DMS153 treated with DMSO at 0.1 percent for 48 hours (cell line): ENCODE measurements around the gene ATAD3C.

Experiments used
- DNase-seq: peaks from one replicate; lab custom pipeline; 2025; ENCODE audit not compliant: unreplicated experiment; lab: John Stamatoyannopoulos, UW

The ATAD3C gene

GRCh38 chr1:1430114-1430982 lies 19.1 kb upstream of the ATAD3C start:
- DNase-seq = peak; percentile 85

DNA sequence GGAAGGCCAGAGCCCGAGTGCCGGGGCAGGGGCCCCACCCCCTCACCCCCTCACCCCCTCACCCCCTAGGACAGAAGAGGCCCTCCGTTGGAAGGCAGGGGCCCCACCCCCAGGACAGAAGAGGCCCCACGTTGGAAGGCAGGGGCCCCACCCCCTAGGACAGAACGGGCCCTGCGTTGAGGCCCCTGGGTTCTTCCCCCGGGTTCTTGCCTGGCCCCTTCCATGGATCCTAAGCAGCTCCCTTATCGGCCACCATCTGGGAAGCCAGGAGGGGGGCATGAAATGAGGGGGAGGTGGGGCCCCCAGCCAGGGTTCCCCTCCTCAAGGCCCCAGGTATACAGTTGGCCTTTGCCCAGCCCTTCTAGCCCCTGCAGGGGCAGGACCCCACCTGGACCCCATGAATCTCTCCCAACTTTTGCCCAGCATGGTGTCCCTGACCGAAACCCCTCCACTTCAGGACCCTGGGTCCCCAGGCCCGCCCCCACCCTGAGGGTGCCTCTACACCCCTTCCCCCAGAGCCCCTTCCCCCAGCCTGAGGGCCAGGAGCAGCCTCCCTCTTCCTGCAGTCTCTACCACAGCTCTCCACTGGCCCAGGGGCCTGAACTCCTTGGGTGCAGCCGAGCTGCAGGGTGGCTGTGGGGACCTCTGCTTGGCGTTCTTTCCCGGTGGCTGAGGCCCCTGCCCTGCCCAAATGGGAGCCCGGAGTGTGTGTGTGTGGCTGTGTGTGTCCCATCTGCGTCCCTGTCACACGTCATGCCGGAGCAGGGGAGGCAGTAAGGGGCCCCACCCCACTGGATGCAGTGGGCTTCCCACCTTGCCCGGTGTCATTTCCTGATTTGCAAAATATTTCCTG lies 18.3 kb upstream of the ATAD3C start:
- DNase-seq = no peak

DNA sequence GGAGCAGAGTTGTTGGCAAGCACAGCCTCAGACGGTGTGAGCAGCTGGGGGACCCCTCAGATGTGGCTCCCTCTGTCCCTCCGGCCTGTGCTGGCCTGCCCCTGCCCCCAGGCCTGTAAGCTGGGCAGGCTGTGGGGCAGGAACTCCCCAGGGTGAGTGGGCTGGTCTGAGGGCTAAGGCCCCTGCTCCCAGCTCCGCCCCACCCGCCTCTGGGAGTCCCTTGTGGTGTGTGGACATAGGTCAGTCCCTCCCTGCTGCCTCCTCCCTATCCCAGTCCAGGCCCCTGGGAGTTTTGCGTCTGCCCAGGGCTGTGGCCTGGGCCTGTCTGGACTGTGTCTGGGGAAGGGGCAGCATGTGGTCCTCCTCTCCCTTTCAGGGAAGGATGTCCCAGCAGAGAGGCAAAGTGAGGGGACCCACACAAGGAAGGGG lies 17.6 kb upstream of the ATAD3C start:
- DNase-seq = no peak

GRCh38 chr1:1432274-1432950 lies 17.1 kb upstream of the ATAD3C start:
- no peak for DNase-seq

DNA sequence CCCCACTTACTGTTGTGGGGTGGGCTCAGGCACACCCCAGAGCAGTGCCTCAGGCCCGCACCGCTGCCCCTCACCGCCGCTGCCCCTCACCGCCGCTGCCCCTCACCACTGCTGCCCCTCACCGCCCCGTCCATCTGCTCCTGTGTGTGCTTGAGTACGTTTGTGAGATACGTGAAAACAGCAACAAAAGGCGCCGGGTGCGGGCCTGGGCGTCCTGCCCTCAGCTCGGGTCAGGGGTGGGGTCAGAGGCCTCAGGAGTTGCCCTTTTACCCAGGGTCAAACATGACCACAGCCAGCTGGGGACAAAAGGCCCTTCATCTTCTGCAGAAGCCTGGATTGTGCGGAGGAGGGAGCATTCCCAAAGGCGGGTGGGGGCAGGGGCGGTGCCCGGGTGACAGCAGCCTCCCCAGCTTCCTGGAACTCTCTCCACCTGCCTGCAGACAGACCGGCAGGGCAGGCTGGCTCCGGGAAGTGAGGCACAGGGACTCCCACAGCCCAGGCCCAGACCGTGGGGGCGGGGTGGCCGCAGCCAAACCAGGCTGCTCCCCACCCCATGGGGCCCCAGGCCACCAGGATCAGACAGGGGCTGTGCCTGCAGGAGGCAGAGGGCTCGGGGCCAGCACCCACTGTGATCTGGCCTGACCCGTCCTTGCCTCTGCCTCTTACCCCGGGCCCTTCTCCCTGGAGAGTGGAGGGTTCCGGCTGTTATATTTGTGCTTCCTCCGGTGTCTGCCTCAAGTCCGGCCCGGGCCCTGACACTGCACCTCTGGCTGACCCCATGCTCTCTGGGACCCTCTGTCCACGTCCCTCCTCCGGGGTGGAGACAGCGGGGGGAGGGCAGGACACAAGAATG lies 16.3 kb upstream of the ATAD3C start:
- peak; percentile 98 for DNase-seq

- DNase-seq = no peak
These were observed 15.7 kb upstream of the ATAD3C start for GRCh38 chr1:1433804-1434130.

- peak; percentile 77 for DNase-seq
These were observed 15.2 kb upstream of the ATAD3C start for GRCh38 chr1:1434131-1434823.

DNA sequence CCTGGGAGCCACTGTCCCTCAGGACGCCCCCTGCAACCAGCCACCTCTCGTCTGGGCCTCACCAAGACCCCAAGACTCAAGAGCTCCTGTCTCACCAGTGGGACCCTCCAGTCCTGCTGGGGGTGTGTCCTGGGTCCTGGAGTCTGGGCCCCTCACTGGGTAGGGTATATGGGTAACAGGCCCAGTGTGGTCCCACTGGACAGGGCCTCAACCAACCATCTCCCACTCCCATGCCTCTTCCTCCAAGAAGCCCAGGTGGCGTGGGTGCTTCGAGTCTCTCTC lies 14.7 kb upstream of the ATAD3C start:
- DNase-seq = no peak

DNA sequence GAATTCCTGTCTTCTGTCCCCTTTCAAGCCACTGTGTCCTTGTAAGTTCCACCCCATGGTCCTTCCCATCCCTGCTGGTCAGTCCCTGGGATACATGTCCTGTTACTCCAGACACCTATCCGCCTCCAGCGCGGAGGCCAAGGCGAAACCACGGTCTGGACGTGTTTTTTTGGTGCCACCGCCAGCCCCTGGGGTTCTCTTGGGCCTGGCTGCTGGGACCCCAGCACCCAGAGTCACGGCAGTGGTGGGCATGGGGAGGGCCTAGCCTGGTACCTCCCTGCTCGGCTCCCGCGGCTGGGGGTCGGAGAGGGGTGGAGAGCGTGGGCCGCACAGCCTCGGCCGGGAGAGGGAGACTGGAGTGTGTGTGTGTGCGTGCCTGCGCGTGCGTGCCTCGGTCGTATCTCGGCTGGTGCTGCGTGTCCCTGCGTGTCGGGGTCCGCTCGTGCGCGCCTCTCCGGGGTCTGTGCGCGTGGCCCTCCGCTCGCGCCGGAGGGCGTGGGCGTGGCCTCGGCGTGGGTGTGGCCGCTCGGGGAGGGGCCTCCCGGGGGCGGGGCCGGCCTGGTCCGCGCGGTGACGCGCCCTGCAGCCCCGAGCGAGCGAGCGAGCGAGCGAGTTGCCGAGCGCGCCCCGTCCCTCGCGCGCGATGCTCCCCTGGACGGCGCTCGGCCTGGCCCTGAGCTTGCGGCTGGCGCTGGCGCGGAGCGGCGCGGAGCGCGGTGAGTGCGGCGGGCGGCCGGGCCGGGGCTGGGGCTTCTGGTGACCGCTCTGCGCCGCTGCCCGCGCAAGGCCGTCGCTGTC lies 14.2 kb upstream of the ATAD3C start, which contains the start of gene VWA1:
Gene VWA1 (plus strand): TSS at position 585 of the 798 bp plus-strand sequence. CDS start 59 bp downstream, at position 644.
- peak; percentile 69 for DNase-seq

- DNase-seq = no peak
These were observed 13.4 kb upstream of the ATAD3C start for GRCh38 chr1:1435911-1436629.

GRCh38 chr1:1436630-1437032 lies 12.9 kb upstream of the ATAD3C start:
- DNase-seq = no peak

DNA sequence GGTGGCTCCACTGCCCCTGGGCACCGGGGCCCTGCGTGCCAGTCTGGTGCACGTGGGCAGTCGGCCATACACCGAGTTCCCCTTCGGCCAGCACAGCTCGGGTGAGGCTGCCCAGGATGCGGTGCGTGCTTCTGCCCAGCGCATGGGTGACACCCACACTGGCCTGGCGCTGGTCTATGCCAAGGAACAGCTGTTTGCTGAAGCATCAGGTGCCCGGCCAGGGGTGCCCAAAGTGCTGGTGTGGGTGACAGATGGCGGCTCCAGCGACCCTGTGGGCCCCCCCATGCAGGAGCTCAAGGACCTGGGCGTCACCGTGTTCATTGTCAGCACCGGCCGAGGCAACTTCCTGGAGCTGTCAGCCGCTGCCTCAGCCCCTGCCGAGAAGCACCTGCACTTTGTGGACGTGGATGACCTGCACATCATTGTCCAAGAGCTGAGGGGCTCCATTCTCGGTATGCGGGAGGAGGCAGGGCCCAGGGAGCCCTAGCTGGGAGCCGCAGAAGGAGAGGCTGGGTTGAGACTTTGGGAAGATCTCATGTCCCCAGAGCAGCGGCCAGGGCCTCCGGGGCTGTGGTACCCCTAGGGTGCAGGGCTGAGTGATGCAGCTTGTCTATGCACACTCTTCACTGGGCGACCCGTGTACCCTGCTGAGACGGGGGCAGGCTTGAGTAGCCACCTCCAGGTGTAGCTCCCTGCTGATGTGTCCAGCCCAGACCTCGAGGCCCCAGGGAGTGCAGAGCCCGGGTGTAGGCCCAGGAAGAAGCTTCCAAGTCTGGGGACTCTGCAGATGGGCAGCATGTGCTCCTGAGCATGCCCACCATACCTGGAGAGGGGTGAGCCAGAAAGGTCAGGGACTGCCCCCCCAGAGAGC lies 12.2 kb upstream of the ATAD3C start:
- no peak for DNase-seq

DNA sequence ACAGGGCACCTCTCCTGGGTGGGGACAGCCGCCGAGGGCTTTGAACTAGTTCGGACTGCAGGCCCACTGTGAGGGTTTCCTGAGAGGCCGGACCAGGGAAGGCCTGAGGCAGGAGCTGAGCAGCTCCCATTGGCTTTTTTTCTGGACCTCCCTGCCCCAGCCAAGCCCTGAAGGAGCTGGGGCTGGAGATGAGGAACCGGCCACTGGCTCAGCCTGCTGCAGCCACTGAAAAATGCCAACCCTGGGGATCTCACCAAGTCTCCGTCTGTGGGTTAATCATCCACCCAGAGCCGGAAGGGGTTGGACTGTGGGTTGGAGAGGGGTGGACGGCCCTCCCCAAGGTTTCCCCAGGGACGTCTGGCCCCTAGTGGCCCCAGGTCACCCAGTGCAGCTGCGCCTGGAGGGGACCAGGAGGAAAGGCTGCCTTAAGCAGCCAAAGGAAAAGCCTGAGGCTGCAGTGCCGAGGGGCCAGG lies 11.5 kb upstream of the ATAD3C start:
- DNase-seq = no peak

DNA sequence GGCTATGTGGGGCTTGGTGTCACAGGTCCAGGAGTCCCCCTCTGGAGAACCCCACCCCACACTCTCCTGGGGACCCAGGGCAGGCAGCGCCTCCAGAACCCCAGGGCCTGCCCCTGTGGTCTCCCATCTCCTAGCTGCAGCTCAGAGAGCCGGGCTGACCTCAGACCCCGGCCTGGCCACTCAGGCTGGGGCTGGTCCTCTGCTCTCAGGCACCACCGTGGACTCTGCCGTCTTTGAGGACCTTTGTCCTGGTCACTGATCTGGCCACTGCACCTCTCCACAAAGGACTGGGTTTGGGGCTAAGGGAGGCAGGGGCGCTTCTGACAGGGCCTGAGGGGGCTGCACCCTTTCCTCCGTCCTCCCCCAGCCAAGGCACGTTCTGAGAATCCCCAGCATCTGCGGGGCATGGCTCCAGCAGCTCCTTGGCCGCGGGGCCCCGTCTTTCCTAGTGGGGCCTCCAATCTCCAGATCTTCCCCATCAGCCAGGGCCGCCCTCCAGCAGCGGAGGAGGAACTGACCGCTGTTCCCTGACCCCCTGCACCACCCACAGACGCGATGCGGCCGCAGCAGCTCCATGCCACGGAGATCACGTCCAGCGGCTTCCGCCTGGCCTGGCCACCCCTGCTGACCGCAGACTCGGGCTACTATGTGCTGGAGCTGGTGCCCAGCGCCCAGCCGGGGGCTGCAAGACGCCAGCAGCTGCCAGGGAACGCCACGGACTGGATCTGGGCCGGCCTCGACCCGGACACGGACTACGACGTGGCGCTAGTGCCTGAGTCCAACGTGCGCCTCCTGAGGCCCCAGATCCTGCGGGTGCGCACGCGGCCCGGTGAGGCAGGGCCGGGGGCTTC lies 10.7 kb upstream of the ATAD3C start:
- DNase-seq = no peak

- no peak for DNase-seq
These were observed 9.8 kb upstream of the ATAD3C start for GRCh38 chr1:1439546-1440261.
